Kidney (tissue), 14 donors: Measurements from ENCODE around the gene HOXD3. TPM values are rescaled to one million over a fixed set of nuclear protein-coding genes. Genes with fewer than 3 reads are reported as not detected.

Experiments used
- DNase-seq, 5 donors: peaks; one replicate each; pipeline ENCODE4 v3.0.0-alpha.2; 2013 to 2020
- FAIRE-seq: peaks from 2 replicates; lab custom pipeline; 2012; peaks lifted over from hg19 to GRCh38; lab: Jason Lieb, UNC
- H3K27ac ChIP-seq, 2 donors: one replicate each; pipeline ENCODE4 v1.7.0; 2013; ENCODE audit warnings: low read depth in 2 of 2, low read length in 2 of 2, inconsistent platforms in 1 of 2
- H3K27me3 ChIP-seq: one replicate; pipeline ENCODE4 v1.7.1; 2013; ENCODE audit warnings: low read length, inconsistent platforms; ENCODE audit not compliant: control insufficient read depth, insufficient read depth
- H3K36me3 ChIP-seq, 3 donors: one replicate each; pipeline versions ENCODE4 v1.7.0 to v1.7.1; 2013; ENCODE audit warnings: low read length in 3 of 3, control low read depth in 1 of 3, inconsistent platforms in 1 of 3; ENCODE audit not compliant: insufficient read depth in 3 of 3, control insufficient read depth in 2 of 3
- H3K4me1 ChIP-seq, 3 donors: one replicate each; pipeline versions ENCODE4 v1.7.0 to v1.7.1; 2013; ENCODE audit warnings: low read length in 3 of 3, inconsistent platforms in 1 of 3, low read depth in 1 of 3; ENCODE audit not compliant: control insufficient read depth in 2 of 3, insufficient read depth in 2 of 3
- H3K4me3 ChIP-seq, 3 donors: one replicate each; pipeline versions ENCODE4 v1.7.0 to v1.8.1; 2013; ENCODE audit warnings: low read length in 3 of 3, control low read depth in 1 of 3, inconsistent platforms in 1 of 3
- H3K9ac ChIP-seq, 3 donors: one replicate each; pipeline versions ENCODE4 v1.7.0 to v1.7.1; 2013; ENCODE audit warnings: low read length in 3 of 3, control low read depth in 1 of 3, inconsistent platforms in 1 of 3
- H3K9me3 ChIP-seq, 3 donors: one replicate each; pipeline versions ENCODE4 v1.7.0 to v1.7.1; 2013; ENCODE audit warnings: low read length in 3 of 3, control low read depth in 1 of 3, inconsistent platforms in 1 of 3; ENCODE audit not compliant: control insufficient read depth in 2 of 3, insufficient read depth in 1 of 3
- intact Hi-C: fragments of 100-400 bp; cut with DNase I; formaldehyde crosslinking; loops from one replicate; pipeline ENCODE4 v1.11.1; 2022
- polyA plus RNA-seq: library from polyadenylated mRNA; stranded (reverse); fragments of 350-450 nt; fragmentation: Illumina TruSeq; extraction: RNeasy Lipid Tissue Mini Kit (QIAGEN cat#74804); gene quantifications from one replicate; pipeline ENCODE4 v1.2.3, GENCODE V29; 2014; ENCODE audit warnings: low read depth, low replicate concordance; ENCODE audit not compliant: insufficient read depth
- total RNA-seq: library from RNA; stranded (reverse); fragmentation: NEBNext Ultra II Directional; extraction: Animal tissue kit (Norgen Biotek cat#: 25700); gene quantifications from one replicate; pipeline ENCODE4 v1.2.1, GENCODE V29; 2021
- TF ChIP-seq, protein P1 (sequence below): IDR thresholded peaks from 3 replicates; pipeline ENCODE4 v1.5.1; 2012; ENCODE audit warnings: mild to moderate bottlenecking, moderate library complexity, borderline replicate concordance; ENCODE audit not compliant: insufficient read depth; ENCODE audit errors: extremely low read depth
- donor health status: control.
- donor health status: control.
- donor health status: control.
- donor health status: control.
- donor health status: control.
- donor health status: DM: yes; HTN: yes; CAD: no.
- donor health status: Normal renal cell carcinoma (clear cell type).

The HOXD3 gene
- total and polyA plus RNA-seq, 2 donors from 2014 or later, result 16.9 to 29.3 TPM

DNA sequence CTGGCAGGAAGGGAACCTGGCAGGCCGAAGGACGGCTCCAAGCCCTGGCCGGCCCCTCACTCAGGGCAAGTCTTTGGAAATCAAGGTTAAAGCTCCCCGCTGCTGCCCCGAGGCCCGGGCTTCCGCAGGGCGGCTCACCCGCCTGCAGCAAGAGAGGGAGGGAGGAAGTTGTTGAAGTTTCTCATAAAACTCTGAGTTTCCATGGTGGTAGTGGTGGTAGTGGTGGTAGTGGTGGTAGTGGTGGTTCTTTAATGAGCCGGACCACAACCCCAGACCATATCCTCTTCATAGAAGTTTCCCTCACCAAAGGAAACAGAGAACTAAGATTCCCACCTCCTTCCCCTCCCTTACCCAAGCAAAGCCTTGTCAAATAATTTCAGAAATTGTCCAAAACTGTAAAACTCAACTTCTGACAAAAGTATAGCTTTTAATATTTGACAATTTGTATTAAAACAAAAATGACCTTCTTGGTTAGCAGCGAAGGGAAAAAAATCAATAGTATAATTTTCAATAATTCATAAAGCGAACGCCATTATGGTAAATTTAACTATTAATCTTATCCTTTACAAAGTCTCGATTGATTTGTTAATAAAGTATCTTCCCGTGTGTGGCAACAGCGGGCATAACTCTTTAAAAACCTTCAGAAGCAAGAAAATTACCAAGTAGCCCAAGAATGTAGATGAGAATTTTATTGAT is 42.0 kb upstream of the HOXD3 start:
- Histone ChIP-seq H3K9me3 (no peaks in the 10 kb centered on the region), H3K27ac (peak overlapping the region; percentile 94 to 95), H3K4me1 (peaks cover 0 to 12% (median 0%) of the 10 kb centered on the region in 3 donors), H3K36me3 (peaks cover 0 to 13% (median 0%) of the 10 kb centered on the region in 3 donors), H3K27me3 (no peaks in the 10 kb centered on the region), H3K9ac (peak overlapping the region; percentile 52 to 97 (median 84)), H3K4me3 (peak overlapping the region; percentile 43 to 89 (median 69))
- DNase-seq (peak in 1 of 5 donors; percentile 61), FAIRE-seq (no peak)
- intact Hi-C loops, result no loop called here
- TF ChIP-seq, protein P1, sequence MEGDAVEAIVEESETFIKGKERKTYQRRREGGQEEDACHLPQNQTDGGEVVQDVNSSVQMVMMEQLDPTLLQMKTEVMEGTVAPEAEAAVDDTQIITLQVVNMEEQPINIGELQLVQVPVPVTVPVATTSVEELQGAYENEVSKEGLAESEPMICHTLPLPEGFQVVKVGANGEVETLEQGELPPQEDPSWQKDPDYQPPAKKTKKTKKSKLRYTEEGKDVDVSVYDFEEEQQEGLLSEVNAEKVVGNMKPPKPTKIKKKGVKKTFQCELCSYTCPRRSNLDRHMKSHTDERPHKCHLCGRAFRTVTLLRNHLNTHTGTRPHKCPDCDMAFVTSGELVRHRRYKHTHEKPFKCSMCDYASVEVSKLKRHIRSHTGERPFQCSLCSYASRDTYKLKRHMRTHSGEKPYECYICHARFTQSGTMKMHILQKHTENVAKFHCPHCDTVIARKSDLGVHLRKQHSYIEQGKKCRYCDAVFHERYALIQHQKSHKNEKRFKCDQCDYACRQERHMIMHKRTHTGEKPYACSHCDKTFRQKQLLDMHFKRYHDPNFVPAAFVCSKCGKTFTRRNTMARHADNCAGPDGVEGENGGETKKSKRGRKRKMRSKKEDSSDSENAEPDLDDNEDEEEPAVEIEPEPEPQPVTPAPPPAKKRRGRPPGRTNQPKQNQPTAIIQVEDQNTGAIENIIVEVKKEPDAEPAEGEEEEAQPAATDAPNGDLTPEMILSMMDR, result no peak

DNA sequence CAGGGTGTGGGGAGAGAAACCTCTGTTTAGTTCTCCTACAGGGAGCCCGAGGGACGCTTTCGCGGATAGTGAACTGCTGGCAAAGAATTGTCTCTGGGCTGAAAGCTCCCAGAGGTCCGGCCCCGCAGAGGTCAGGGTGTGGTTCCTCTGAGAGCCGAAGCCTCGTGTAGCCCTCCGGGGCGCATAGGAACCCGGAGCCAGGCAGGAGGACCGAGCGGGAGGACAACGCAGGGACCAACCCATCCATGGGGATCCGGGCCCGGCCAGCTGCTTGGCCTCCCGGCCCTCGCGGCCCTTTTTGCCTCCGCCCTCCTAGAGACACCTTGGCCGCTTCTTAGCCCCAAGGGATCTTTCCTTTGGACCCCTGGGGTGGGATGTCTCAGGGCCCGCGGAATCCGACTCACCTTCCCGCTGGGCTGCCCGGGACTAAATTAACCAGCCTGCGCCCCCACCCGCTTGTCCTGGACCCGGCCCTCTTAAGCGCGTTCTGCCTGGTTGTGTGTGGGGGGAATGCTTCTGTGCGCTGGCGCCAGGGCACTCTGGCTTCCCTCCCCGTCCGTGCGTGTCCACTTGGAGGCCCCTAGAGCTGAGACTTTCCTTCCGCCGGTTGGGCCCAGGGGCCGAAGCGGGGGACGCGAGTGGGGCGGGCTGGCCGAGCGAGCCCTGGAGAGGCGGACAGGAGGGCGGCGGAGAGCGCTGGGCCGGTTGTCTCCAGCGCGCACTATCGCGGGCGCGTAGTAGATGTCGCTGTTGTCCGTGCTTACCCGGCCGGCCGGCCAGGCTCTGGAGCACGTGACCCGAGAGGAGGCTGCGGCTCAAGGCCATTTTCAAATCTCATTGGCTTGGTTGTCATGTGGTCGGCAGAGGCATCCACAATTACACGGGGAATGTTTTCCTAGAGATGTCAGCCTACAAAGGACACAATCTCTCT is 41.0 kb upstream of the HOXD3 start, which contains the start of gene HOXD10:
HOXD10 (plus strand) TSS at position 896 of the 931 bp plus-strand sequence. CDS start 56 bp downstream, outside the sequence.
- TF ChIP-seq, protein P1, result peak; percentile 52
- Histone ChIP-seq H3K4me3 (peak within 1 kb of the TSS; percentile 62 to 89 (median 69)), H3K4me1 (peaks cover 0 to 15% (median 2%) of the 10 kb centered on the region in 3 donors), H3K9me3 (no peaks in the 10 kb centered on the region), H3K27me3 (no peaks in the 10 kb centered on the region), H3K27ac (peak within 1 kb of the TSS; percentile 94 to 95), H3K9ac (peak within 1 kb of the TSS; percentile 49 to 97 (median 84)), H3K36me3 (peaks cover 0 to 10% (median 0%) of the 10 kb centered on the region in 3 donors)
- DNase-seq, result peak; percentile 95 to 98 (median 97)
- intact Hi-C loops, result no loop called here
- no peak for FAIRE-seq

DNA sequence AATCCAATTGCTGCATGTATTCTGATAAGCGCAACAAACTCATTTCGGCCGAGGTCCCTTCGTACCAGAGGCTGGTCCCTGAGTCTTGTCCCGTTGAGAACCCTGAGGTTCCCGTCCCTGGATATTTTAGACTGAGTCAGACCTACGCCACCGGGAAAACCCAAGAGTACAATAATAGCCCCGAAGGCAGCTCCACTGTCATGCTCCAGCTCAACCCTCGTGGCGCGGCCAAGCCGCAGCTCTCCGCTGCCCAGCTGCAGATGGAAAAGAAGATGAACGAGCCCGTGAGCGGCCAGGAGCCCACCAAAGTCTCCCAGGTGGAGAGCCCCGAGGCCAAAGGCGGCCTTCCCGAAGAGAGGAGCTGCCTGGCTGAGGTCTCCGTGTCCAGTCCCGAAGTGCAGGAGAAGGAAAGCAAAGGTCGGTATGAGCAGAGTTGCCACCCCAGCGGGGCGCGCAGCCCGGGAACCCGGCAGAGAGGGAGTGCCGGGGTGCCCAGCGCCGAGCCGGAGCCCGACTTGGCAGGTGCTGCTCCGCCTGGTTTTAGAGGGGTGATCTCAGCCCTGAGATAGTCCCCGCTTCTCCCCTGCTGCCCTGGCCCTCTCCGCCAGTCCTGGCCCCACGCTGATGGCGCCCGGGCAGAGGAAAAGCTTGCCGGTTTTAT is 39.8 kb upstream of the HOXD3 start:
- Histone ChIP-seq H3K27me3 (no peaks in the 10 kb centered on the region), H3K9ac (peak overlapping the region; percentile 9 to 97 (median 59)), H3K27ac (peak overlapping the region; percentile 93 to 94), H3K4me1 (peaks cover 0 to 15% (median 2%) of the 10 kb centered on the region in 3 donors), H3K36me3 (peaks cover 0 to 8% (median 0%) of the 10 kb centered on the region in 3 donors), H3K9me3 (no peaks in the 10 kb centered on the region), H3K4me3 (peak overlapping the region; percentile 62 to 89 (median 69))
- intact Hi-C loops, result no loop called here
- DNase-seq, result peak in 1 of 5 donors; percentile 76
- TF ChIP-seq, protein P1, result no peak
- no peak for FAIRE-seq
